ENCODE measurements around the gene IQGAP2.

Gene IQGAP2

GRCh38 chr5:76710991-76711390, 307.9 kb downstream of the IQGAP2 start:
- no peak for DNase-seq (ENCODE audit: low read depth in 1 of 2, low spot score in 1 of 2)

GRCh38 chr5:76714751-76715485, 311.8 kb downstream of the IQGAP2 start:
- DNase-seq (ENCODE audit: low read depth in 1 of 2, low spot score in 1 of 2): no peak

DNA sequence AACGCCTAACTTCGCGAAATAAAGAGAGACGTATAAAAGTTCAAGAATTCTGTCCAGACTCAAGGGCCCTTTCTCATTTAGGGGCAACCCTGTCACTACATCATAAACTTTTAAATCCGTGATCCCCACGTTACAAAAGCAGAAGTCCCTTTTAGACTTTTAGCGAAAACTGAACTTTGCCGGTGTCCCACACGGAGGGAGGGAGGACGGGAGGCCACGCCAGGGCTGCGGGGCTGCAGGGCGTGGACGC, 312.3 kb downstream of the IQGAP2 start:
- DNase-seq (ENCODE audit: low read depth in 1 of 2, low spot score in 1 of 2): no peak

DNA sequence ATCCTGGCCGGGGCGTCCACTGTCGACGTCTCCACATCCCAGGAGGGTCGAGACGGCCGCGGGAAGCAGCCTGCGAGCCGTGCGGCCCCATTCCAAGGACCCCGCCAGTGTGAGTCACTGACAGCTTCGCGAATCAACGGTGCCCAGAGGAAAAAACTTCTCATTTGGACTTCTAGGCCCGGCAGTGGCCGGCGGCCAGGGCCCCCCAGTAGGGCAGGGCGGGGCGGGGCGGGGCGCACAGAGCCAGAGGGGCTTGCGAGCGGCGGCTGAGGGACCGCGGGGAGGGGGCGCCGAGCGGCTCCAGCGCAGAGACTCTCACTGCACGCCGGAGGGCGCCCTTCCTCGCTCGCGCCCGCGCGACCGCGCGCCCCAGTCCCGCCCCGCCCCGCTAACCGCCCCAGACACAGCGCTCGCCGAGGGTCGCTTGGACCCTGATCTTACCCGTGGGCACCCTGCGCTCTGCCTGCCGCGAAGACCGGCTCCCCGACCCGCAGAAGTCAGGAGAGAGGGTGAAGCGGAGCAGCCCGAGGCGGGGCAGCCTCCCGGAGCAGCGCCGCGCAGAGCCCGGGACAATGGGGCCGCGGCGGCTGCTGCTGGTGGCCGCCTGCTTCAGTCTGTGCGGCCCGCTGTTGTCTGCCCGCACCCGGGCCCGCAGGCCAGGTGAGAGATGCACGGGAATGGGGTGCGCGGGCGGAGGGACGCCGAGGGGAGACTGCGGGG, 312.8 kb downstream of the IQGAP2 start, which contains the start of gene F2R:
TSS of gene F2R (plus strand) at position 391 of the 720 bp plus-strand sequence. CDS start at position 573, 182 bp downstream.
- DNase-seq (ENCODE audit: low read depth in 1 of 2, low spot score in 1 of 2): peak; percentile 26 to 33

- no peak for DNase-seq (ENCODE audit: low read depth in 1 of 2, low spot score in 1 of 2)
Observed at GRCh38 chr5:76716456-76717157, 313.5 kb downstream of the IQGAP2 start.

GRCh38 chr5:76717222-76718083, 314.4 kb downstream of the IQGAP2 start:
- no peak for DNase-seq (ENCODE audit: low read depth in 1 of 2, low spot score in 1 of 2)

GRCh38 chr5:76718381-76718832, 315.3 kb downstream of the IQGAP2 start:
- no peak for DNase-seq (ENCODE audit: low read depth in 1 of 2, low spot score in 1 of 2)

DNA sequence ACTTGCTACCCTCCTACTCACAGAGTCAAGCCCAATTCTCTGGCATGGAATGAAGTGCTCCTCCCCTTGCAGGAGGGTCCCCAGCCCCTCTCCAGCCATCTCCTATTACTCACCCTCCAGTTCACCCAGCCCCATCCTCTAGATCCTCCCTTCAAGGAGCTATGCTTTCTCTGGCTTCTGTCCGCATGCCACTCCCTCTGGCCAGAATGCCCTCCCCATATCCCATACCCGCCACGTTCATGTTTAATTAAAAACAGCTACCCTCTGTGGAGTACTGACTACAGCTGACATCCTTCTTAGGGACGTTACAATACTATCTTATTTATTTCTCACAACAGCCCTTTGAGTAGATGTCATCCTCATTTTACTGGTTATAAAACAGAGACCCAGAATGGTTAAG, 315.8 kb downstream of the IQGAP2 start:
- DNase-seq (ENCODE audit: low read depth in 1 of 2, low spot score in 1 of 2): no peak

GRCh38 chr5:76720988-76721569, 318.0 kb downstream of the IQGAP2 start:
- no peak for DNase-seq (ENCODE audit: low read depth in 1 of 2, low spot score in 1 of 2)

DNA sequence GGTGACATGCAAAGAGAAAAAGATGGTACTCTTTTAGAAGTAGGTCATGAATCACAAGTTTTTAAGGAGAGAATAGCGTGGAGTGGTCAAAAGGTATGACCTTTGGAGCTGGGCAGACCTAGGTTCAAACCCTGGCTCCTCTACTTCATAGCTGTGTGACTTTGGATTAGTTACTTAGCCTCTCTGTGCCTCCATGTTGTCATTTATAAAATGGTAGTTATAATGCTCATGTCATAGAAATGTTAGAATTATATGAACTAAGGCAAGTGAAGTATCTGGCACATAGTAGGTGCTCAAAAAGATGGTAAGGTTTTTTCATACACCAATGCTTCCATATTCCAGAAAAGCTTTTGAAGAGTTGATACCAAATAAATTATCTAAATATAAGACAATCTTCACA, 320.2 kb downstream of the IQGAP2 start:
- DNase-seq (ENCODE audit: low read depth in 1 of 2, low spot score in 1 of 2): no peak

DNA sequence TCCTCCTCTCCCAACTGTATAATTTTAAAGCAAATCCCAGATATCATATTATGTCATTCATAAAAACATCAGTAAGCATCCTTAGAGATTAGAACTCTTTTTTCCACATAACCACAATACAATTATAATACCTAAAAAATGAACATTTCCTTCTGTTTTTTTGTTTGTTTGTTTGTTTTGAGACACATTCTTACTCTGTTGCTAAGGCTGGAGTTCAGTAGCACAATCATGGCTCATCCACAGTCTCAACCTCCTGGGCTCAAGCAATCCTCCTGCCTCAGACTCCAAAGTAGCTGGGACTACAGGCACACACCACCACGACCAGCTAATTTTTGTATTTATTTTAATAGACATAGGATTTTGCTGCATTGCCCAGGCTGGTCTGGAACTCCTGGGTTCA, 320.8 kb downstream of the IQGAP2 start:
- DNase-seq (ENCODE audit: low read depth in 1 of 2, low spot score in 1 of 2): no peak

DNA sequence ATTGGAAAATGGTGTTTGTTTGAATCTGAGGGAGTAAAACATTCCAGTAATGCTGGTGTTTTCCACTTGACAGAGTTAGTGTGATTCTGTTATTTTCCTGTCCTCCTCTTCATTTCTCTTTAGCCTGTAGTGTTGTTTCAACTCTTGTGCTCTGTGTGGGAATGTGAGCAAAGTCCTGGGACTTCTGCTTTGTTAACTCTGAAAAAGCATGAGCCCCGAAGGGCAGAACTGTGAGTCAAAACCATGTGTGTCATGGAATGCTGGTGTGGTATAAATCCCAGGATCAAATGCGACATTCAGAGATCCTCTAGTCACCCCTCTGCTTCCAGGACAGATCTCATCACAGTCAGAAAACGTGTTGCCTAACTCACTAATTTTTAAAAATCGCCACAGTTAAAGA, 321.8 kb downstream of the IQGAP2 start:
- DNase-seq (ENCODE audit: low read depth in 1 of 2, low spot score in 1 of 2): no peak

DNA sequence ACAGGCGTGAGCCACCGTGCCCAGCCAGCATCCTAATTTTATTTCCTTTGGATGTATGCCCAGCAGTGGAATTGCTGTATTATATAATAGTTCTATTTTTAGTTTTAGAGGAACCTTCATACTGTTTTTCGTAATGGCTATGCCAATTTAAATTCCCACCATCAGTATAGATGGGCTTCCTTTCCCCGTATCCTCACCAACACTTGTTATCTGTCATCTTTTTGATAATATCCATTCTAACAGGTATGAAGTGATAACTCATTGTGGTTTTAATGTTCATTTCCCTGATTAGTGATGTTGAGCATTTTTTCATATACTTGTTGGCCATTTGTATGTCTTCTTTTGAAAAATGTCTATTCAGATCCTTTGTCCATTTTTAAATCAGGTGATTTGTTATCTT, 325.9 kb downstream of the IQGAP2 start:
- no peak for DNase-seq (ENCODE audit: low read depth in 1 of 2, low spot score in 1 of 2)

- no peak for DNase-seq (ENCODE audit: low read depth in 1 of 2, low spot score in 1 of 2)
Observed at GRCh38 chr5:76729373-76730290, 326.5 kb downstream of the IQGAP2 start.

GRCh38 chr5:76732405-76733048, 329.4 kb downstream of the IQGAP2 start:
- DNase-seq (ENCODE audit: low read depth in 1 of 2, low spot score in 1 of 2): no peak

DNA sequence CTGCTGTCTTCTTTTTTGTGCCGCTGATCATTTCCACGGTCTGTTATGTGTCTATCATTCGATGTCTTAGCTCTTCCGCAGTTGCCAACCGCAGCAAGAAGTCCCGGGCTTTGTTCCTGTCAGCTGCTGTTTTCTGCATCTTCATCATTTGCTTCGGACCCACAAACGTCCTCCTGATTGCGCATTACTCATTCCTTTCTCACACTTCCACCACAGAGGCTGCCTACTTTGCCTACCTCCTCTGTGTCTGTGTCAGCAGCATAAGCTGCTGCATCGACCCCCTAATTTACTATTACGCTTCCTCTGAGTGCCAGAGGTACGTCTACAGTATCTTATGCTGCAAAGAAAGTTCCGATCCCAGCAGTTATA, 329.9 kb downstream of the IQGAP2 start:
- peak in 1 of 2 donors; percentile 6 for DNase-seq (ENCODE audit: low read depth in 1 of 2, low spot score in 1 of 2)

DNA sequence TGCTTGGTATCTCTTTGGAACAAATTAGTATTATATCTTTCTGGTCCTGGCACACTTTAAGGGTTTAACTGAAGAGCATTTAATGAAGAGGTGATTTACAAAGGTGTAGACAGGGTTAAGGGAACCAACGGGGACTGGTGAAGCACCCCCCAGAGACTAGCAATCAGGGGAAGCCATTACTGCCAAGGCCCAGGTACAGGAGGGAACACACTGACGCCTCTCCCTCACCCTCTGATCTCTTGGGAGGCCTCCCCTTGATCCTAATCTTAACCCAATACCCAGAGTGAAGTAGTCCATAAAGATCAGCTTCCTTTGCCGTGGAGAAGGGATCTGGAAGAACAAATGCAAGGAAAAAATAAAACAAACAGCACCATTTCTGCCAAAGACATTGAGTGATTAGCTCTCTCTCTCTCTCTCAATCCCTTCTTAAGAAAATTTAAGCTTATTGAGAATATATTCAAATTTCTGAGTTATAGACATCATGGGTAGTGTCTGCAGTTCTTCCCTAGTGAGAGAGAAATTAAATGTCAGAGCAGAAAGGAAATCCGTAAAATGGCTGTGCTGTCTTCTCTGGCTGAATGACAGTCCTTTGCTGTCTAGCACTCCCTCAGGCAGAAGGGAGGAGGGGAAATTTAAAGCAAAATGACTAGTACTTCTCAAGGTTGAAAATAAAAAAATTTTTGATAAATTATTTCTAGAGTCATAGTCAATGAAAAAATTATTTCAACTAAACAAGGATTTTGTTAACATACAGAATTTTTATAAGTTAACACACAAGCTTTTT, 332.9 kb downstream of the IQGAP2 start:
- no peak for DNase-seq (ENCODE audit: low read depth in 1 of 2, low spot score in 1 of 2)

DNA sequence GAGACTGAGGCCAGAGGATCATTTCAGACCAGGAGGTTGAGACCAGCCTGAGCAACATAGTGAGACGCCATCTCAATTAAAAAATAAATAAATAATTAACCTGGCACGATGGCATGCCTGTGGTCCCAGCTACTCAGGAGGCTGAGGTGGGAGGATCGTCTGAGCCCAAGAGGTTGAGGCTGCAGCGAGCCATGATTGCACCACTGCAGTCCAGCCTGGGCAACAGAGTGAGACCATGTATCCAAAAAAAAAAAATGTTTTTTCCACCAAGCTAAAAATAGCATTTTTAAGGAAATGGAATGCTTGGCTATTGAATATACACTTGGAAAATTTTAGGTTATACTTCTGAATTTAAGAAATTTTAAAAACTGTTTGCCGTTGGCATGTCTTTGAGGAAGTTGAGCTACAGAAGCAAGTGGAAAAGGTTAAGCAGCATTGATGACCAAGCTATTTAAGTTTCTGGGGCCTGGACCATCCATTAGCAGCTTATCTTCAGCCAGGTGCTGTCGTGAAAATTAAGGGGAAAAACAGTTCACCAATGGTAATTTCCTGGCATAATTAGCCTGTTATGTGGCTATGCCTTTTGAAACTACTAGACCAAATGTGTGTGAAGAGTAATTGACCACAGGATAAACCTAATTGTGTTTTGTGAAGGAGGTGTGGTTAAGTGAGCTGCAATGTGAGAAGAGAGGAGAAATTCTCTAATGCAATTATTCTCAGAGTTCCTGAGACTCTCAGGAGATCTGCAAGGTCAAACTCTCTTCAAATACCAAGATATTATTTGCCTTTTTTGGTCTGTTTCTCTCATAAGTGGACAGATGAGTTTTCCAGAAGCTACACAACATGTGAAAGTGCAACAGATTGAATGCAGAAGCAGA, 333.8 kb downstream of the IQGAP2 start:
- no peak for DNase-seq (ENCODE audit: low read depth in 1 of 2, low spot score in 1 of 2)
